Mesodermal cell (in vitro differentiated cells): ENCODE measurements around the gene BLTP3A.

Experiments
- H3K27ac ChIP-seq: 2 replicates; pipeline ENCODE4 v1.7.0; 2013; ENCODE audit warnings: mild to moderate bottlenecking, low read depth, low read length, moderate library complexity; ENCODE audit not compliant: severe bottlenecking
- H3K36me3 ChIP-seq: 2 replicates; pipeline ENCODE4 v1.7.1; 2013; ENCODE audit warnings: mild to moderate bottlenecking, low read length, moderate library complexity; ENCODE audit not compliant: control insufficient read depth, insufficient read depth
- H3K4me1 ChIP-seq: one replicate; pipeline ENCODE4 v1.7.1; 2013; ENCODE audit warnings: mild to moderate bottlenecking, low read length; ENCODE audit not compliant: insufficient read depth, control insufficient read depth, poor library complexity, severe bottlenecking
- H3K4me3 ChIP-seq: 2 replicates; pipeline ENCODE4 v1.7.0; 2013; ENCODE audit warnings: low read length, control low read depth, mild to moderate bottlenecking; ENCODE audit not compliant: insufficient read depth, poor library complexity, severe bottlenecking; ENCODE audit errors: extremely low read depth
- H3K9me3 ChIP-seq: 2 replicates; pipeline ENCODE4 v1.7.1; 2013; ENCODE audit warnings: mild to moderate bottlenecking, low read length, moderate library complexity; ENCODE audit not compliant: control insufficient read depth
- WGBS, 2 experiments: methylation state at CpG; one replicate each; pipeline ENCODE4 v1.1.5; 2013; ENCODE audit warnings: missing lambda C conversion rate in 2 of 2; ENCODE audit not compliant: insufficient coverage in 2 of 2; 5-methylcytosine and 5-hydroxymethylcytosine counted together

BLTP3A gene

GRCh38 chr6:34832942-34833341, 41.1 kb downstream of the BLTP3A start:
- 83 to 100% methylated on average over 1 of the region's 1 CpG for WGBS, 2 experiments
- Histone ChIP-seq H3K9me3 (no peaks in the 10 kb centered on the region), H3K36me3 (peaks cover 61% of the 10 kb centered on the region), H3K4me3 (no peak overlapping the region), H3K4me1 (peaks cover 13% of the 10 kb centered on the region), H3K27ac (no peak overlapping the region)

- Histone ChIP-seq H3K27ac (no peak overlapping the region), H3K9me3 (no peaks in the 10 kb centered on the region), H3K4me3 (no peak overlapping the region), H3K36me3 (peaks cover 58% of the 10 kb centered on the region), H3K4me1 (peaks cover 13% of the 10 kb centered on the region)
- 96 to 100% methylated on average over 3 of the region's 4 CpGs for WGBS, 2 experiments
Measured at GRCh38 chr6:34834789-34835518, 43.1 kb downstream of the BLTP3A start.

GRCh38 chr6:34836008-34836407, 44.1 kb downstream of the BLTP3A start:
- Histone ChIP-seq H3K4me1 (peaks cover 13% of the 10 kb centered on the region), H3K9me3 (no peaks in the 10 kb centered on the region), H3K27ac (no peak overlapping the region), H3K36me3 (peaks cover 62% of the 10 kb centered on the region), H3K4me3 (no peak overlapping the region)
- WGBS, 2 experiments, result 88 to 100% methylated on average over 2 to 3 of the region's 4 CpGs

- Histone ChIP-seq H3K27ac (no peak overlapping the region), H3K9me3 (no peaks in the 10 kb centered on the region), H3K4me3 (no peak overlapping the region), H3K4me1 (peaks cover 13% of the 10 kb centered on the region), H3K36me3 (peaks cover 65% of the 10 kb centered on the region)
- WGBS, 2 experiments, result no CpG with 5 or more reads among the region's 2 CpGs
Measured at GRCh38 chr6:34836451-34836850, 44.6 kb downstream of the BLTP3A start.

GRCh38 chr6:34837528-34837927, 45.6 kb downstream of the BLTP3A start:
- peaks cover 72% of the 10 kb centered on the region for H3K36me3 ChIP-seq
- no peak overlapping the region for H3K4me3 ChIP-seq
- H3K9me3 ChIP-seq, result no peaks in the 10 kb centered on the region
- no peak overlapping the region for H3K27ac ChIP-seq
- H3K4me1 ChIP-seq, result peaks cover 13% of the 10 kb centered on the region

GRCh38 chr6:34839666-34840352, 47.9 kb downstream of the BLTP3A start:
- Histone ChIP-seq H3K27ac (no peak overlapping the region), H3K9me3 (no peaks in the 10 kb centered on the region), H3K36me3 (peaks cover 60% of the 10 kb centered on the region), H3K4me1 (peaks cover 7% of the 10 kb centered on the region), H3K4me3 (no peak overlapping the region)
- WGBS, 2 experiments, result 95 to 96% methylated on average over 12 to 15 of the region's 15 CpGs
